Measurements from ENCODE around the gene RPN1. TPM values are rescaled to one million over a fixed set of nuclear protein-coding genes. Genes with fewer than 3 reads are reported as not detected.

The RPN1 gene
- total and polyA plus RNA-seq, 2 of the 13 experiments (the other 11 are each of a cell fraction or from before 2014, with no cell fraction given), result 290 to 342 TPM

- TF ChIP-seq PRDM15 (CRISPR knock-in tag; IDR thresholded peaks at IDR 0.05) (peak; percentile 51; the same call in 1 of the 2 replicates), POGZ (CRISPR knock-in tag; IDR thresholded peaks at IDR 0.05) (no peak), ZNF275 (CRISPR knock-in tag; IDR thresholded peaks at IDR 0.05; ENCODE audit: borderline replicate concordance) (no peak), ZNF619 (CRISPR knock-in tag; IDR thresholded peaks at IDR 0.05) (peak; percentile 79; the same call in 1 of the 2 replicates), SNAPC2 (CRISPR knock-in tag; IDR thresholded peaks at IDR 0.05) (no peak; the same call in 1 of the 2 replicates), BRD4 (CRISPR knock-in tag; IDR thresholded peaks at IDR 0.05) (peak; percentile 57; the same call in 1 of the 2 replicates), IKZF5 (CRISPR knock-in tag; IDR thresholded peaks at IDR 0.05) (no peak), ZNF503 (CRISPR knock-in tag; IDR thresholded peaks at IDR 0.05) (no peak), BCL6 (CRISPR knock-in tag; IDR thresholded peaks at IDR 0.05) (no peak), PCBP2 (optimal IDR thresholded peaks at IDR 0.05; ENCODE audit: low read depth, low read length, poor library complexity, severe bottlenecking) (no peak), HOXA5 (CRISPR knock-in tag; IDR thresholded peaks at IDR 0.05) (no peak), NR2C2 (CRISPR knock-in tag; IDR thresholded peaks at IDR 0.05; ENCODE audit: borderline replicate concordance) (peak; percentile 39; the same call in 1 of the 2 replicates), TOE1 (CRISPR knock-in tag; IDR thresholded peaks at IDR 0.05) (peak; percentile 65; the same call in 1 of the 2 replicates), GZF1 (CRISPR knock-in tag; IDR thresholded peaks at IDR 0.05) (no peak), TEF (CRISPR knock-in tag; IDR thresholded peaks at IDR 0.05) (no peak), NFE2L1 (CRISPR knock-in tag; IDR thresholded peaks at IDR 0.05; ENCODE audit: borderline replicate concordance) (no peak)
Measured at GRCh38 chr3:128650096-128651050, at the start of gene RPN1 (continued).

Data from HepG2 (cell line).